Neural cell (in vitro differentiated cells): ENCODE data around the gene RAB6A. TPM values are rescaled to one million over a fixed set of nuclear protein-coding genes. Genes with fewer than 3 reads are reported as not detected.
"Not testable (repeated sequence)": the region's sequence is repeated elsewhere in the genome, so short reads cannot be mapped to it uniquely, and the experiment has no call there.

Source experiments
- H2AFZ ChIP-seq: fragments of 200-600, 300-800 bp; sonication (generic), shearing (Covaris generic); 2 replicates; pipeline ENCODE4 v1.6.0; 2014; ENCODE audit warnings: low read depth, mild to moderate bottlenecking, antibody characterized with exemption, low read length, moderate library complexity
- H3F3A ChIP-seq: fragments of 200-600 bp; shearing (Covaris generic); 2 replicates; pipeline ENCODE4 v1.6.1; 2016; ENCODE audit warnings: mild to moderate bottlenecking, moderate library complexity, mixed read lengths, antibody characterized with exemption, low read length; ENCODE audit not compliant: insufficient read depth, poor library complexity, severe bottlenecking
- H3K27ac ChIP-seq: fragments of 200-600, 300-800 bp; sonication (generic), shearing (Covaris generic); 2 replicates; pipeline ENCODE4 v1.5.1; 2014; ENCODE audit warnings: mild to moderate bottlenecking, low read length, moderate library complexity
- H3K27me3 ChIP-seq: fragments of 300-800, 200-600 bp; sonication (generic), shearing (Covaris generic); 2 replicates; pipeline ENCODE4 v1.6.0; 2014; ENCODE audit warnings: mild to moderate bottlenecking, low read depth, low read length, moderate library complexity; ENCODE audit not compliant: insufficient read depth
- H3K36me3 ChIP-seq: fragments of 300-800, 200-600 bp; sonication (generic), shearing (Covaris generic); 2 replicates; pipeline ENCODE4 v1.5.1; 2014; ENCODE audit warnings: mild to moderate bottlenecking, antibody characterized with exemption, low read length, moderate library complexity; ENCODE audit not compliant: insufficient read depth
- H3K4me2 ChIP-seq: fragments of 300-800, 200-600 bp; sonication (generic), shearing (Covaris generic); 2 replicates; pipeline ENCODE4 v1.6.0; 2014; ENCODE audit warnings: mild to moderate bottlenecking, low read length
- H3K4me3 ChIP-seq: fragments of 300-800, 200-600 bp; sonication (generic), shearing (Covaris generic); 2 replicates; pipeline ENCODE4 v1.5.1; 2014; ENCODE audit warnings: mild to moderate bottlenecking, low read length, moderate library complexity
- H3K79me2 ChIP-seq: fragments of 200-600 bp; shearing (Covaris generic); replicated peaks from 2 replicates; pipeline ENCODE4 v1.6.0; 2014; ENCODE audit warnings: mild to moderate bottlenecking, low read length, moderate library complexity; ENCODE audit not compliant: insufficient read depth
- H3K9ac ChIP-seq: fragments of 300-800, 200-600 bp; sonication (generic), shearing (Covaris generic); 2 replicates; pipeline ENCODE4 v1.6.1; 2016; ENCODE audit warnings: mild to moderate bottlenecking, low read length, mixed read lengths
- H3K9me2 ChIP-seq: fragments of 200-600 bp; shearing (Covaris generic); 2 replicates; pipeline ENCODE4 v1.6.1; 2016; ENCODE audit warnings: mild to moderate bottlenecking, low read length, mixed read lengths; ENCODE audit not compliant: insufficient read depth
- H3K9me3 ChIP-seq: fragments of 200-600, 300-800 bp; sonication (generic), shearing (Covaris generic); 2 replicates; pipeline ENCODE4 v1.6.1; 2016; ENCODE audit warnings: mild to moderate bottlenecking, mixed run types, low read length, moderate library complexity, mixed read lengths
- H4K20me1 ChIP-seq: fragments of 200-600 bp; shearing (Covaris generic); 2 replicates; pipeline ENCODE4 v1.6.1; 2016; ENCODE audit warnings: mild to moderate bottlenecking, mixed run types; ENCODE audit not compliant: insufficient read depth
- CTCF ChIP-seq: fragments of 450-650 bp; IDR thresholded peaks from 2 replicates; pipeline ENCODE4 v1.5.1; 2014; ENCODE audit warnings: antibody characterized with exemption, mild to moderate bottlenecking, moderate library complexity; ENCODE audit not compliant: poor library complexity, severe bottlenecking
- EP300 ChIP-seq: fragments of 450-650 bp; conservative IDR thresholded peaks from 2 replicates; pipeline ENCODE4 v1.6.1; 2014; ENCODE audit warnings: antibody characterized with exemption, mild to moderate bottlenecking, moderate library complexity; ENCODE audit not compliant: poor library complexity, severe bottlenecking
- EZH2 ChIP-seq: fragments of 200-600, 300-800 bp; shearing (Covaris generic), sonication (generic); IDR thresholded peaks from 2 replicates; pipeline ENCODE4 v1.6.1; 2014; ENCODE audit warnings: antibody characterized with exemption, low read length, borderline replicate concordance, mild to moderate bottlenecking; ENCODE audit not compliant: insufficient read depth, poor library complexity, severe bottlenecking
- MXI1 ChIP-seq: fragments of 450-650 bp; conservative IDR thresholded peaks from 2 replicates; pipeline ENCODE4 v1.6.1; 2014; ENCODE audit warnings: antibody characterized with exemption, mild to moderate bottlenecking; ENCODE audit not compliant: poor library complexity, severe bottlenecking
- POLR2AphosphoS5 ChIP-seq: IDR thresholded peaks from 2 replicates; pipeline ENCODE4 v1.6.1; 2012
- RAD21 ChIP-seq: fragments of 450-650 bp; conservative IDR thresholded peaks from 2 replicates; pipeline ENCODE4 v1.6.1; 2014; ENCODE audit warnings: antibody characterized with exemption, mild to moderate bottlenecking, moderate library complexity
- REST ChIP-seq: IDR thresholded peaks from 2 replicates; pipeline ENCODE4 v1.6.1; 2012; ENCODE audit warnings: borderline replicate concordance
- SMC3 ChIP-seq: fragments of 450-650 bp; conservative IDR thresholded peaks from 2 replicates; pipeline ENCODE4 v1.6.1; 2014; ENCODE audit warnings: antibody characterized with exemption, mild to moderate bottlenecking, moderate library complexity; ENCODE audit not compliant: poor library complexity
- TAF1 ChIP-seq: IDR thresholded peaks from 2 replicates; pipeline ENCODE4 v1.6.1; 2012; ENCODE audit warnings: low read depth
- polyA plus RNA-seq: library from polyadenylated mRNA; depleted of rRNA; stranded (reverse); fragments of >200 nt; gene quantifications from 2 replicates; pipeline ENCODE4 v1.2.3, GENCODE V29; 2014

The RAB6A gene
- polyA plus RNA-seq, 1 donor from 2014 or later: 155 TPM

- TF ChIP-seq EZH2: no peak
- TF ChIP-seq REST: no peak
- TF ChIP-seq EP300: no peak
- no peak for TF ChIP-seq CTCF
- TF ChIP-seq SMC3: no peak
- Histone ChIP-seq H3K9me2 (no peaks in the 10 kb centered on the region), H2AFZ (no peak overlapping the region), H3K4me3 (no peak overlapping the region), H3K9ac (no peak overlapping the region), H4K20me1 (no peaks in the 10 kb centered on the region), H3K79me2 (no peaks in the 10 kb centered on the region), H3F3A (no peaks in the 10 kb centered on the region), H3K27me3 (no peaks in the 10 kb centered on the region), H3K9me3 (no peaks in the 10 kb centered on the region), H3K4me2 (no peak overlapping the region), H3K36me3 (no peaks in the 10 kb centered on the region), H3K27ac (no peak overlapping the region)
Measured at GRCh38 chr11:73693899-73694525, 66.9 kb downstream of the RAB6A start.

GRCh38 chr11:73680687-73681086 is 80.2 kb downstream of the RAB6A start:
- Histone ChIP-seq H3K4me3 (no peak overlapping the region), H3K4me2 (no peak overlapping the region), H3K27me3 (no peaks in the 10 kb centered on the region), H3K36me3 (no peaks in the 10 kb centered on the region), H3K9me3 (no peaks in the 10 kb centered on the region), H3F3A (no peaks in the 10 kb centered on the region), H3K9ac (no peak overlapping the region), H4K20me1 (no peaks in the 10 kb centered on the region), H3K79me2 (no peaks in the 10 kb centered on the region), H2AFZ (no peak overlapping the region), H3K27ac (no peak overlapping the region), H3K9me2 (no peaks in the 10 kb centered on the region)
- no peak for TF ChIP-seq REST
- no peak for TF ChIP-seq EZH2
- no peak for TF ChIP-seq EP300
- TF ChIP-seq RAD21: no peak
- no peak for TF ChIP-seq CTCF
- TF ChIP-seq MXI1: no peak
- TF ChIP-seq POLR2AphosphoS5: no peak
- TF ChIP-seq SMC3: no peak
- TF ChIP-seq TAF1: no peak

- H3K27me3 ChIP-seq, H3K9me3 ChIP-seq, H3F3A ChIP-seq, H3K36me3 ChIP-seq, H2AFZ ChIP-seq, H3K9ac ChIP-seq, H4K20me1 ChIP-seq, H3K27ac ChIP-seq, H3K4me2 ChIP-seq, H3K9me2 ChIP-seq, H3K4me3 ChIP-seq, H3K79me2 ChIP-seq: not testable (repeated sequence)
Measured at GRCh38 chr11:73676552-73676951, 84.3 kb downstream of the RAB6A start.
